ENCODE results near the gene PSME1.

GRCh38 chr14:24171422-24172260 lies 35.6 kb downstream of the PSME1 start, which contains the start of gene REC8:
- no peak for TF ChIP-seq EZH2 (IDR thresholded peaks at IDR 0.05)
- TF ChIP-seq POLR2AphosphoS5 (IDR thresholded peaks at IDR 0.05; ENCODE audit: borderline replicate concordance, low read depth, low read length): no peak

Measured in SK-N-MC (cell line).